K562 (cell line): ENCODE results near the gene THBS2. TPM values are rescaled to one million over a fixed set of nuclear protein-coding genes. Genes with fewer than 3 reads are reported as not detected.

Experiments
- ATAC-seq: fragments of 200-7000 bp; cut with Tn5 transposase; 3 replicates; pipeline ENCODE4 v1.9.1; 2020; ENCODE audit warnings: moderate library complexity
- BruUV-seq: library from RNA; stranded (reverse); fragments of 400-500 nt; replicated peaks from 2 replicates; lab custom pipeline; 2021; lab: Mats Ljungman, UMichigan
- CTCF ChIA-PET: fragments of 300-600 bp; formaldehyde crosslinking; extraction: SDS; loops from one replicate; lab custom pipeline; 2021; ENCODE audit warnings: low intra/inter-chr PET ratio; lab: Yijun Ruan, JAX
- POLR2A ChIA-PET: fragments of 300-600, 350-650 bp; sonication (Branson Sonifier 250); formaldehyde crosslinking; extraction: SDS; loops from one replicate; lab custom pipeline; 2021; ENCODE audit warnings: antibody characterized with exemption, inconsistent platforms; lab: Yijun Ruan, JAX
- DNase-seq, 4 experiments: peaks; one replicate each; pipeline versions ENCODE4 v3.0.0 to v3.0.0-alpha.2; 2011 to 2018; ENCODE audit warnings: low spot score in 3 of 4, mixed read lengths in 3 of 4; ENCODE audit errors: extremely low read depth in 1 of 4
- FAIRE-seq: peaks from 2 replicates; lab custom pipeline; 2011; peaks lifted over from hg19 to GRCh38; lab: Jason Lieb, UNC
- H2AFZ ChIP-seq: 2 replicates; pipeline ENCODE4 v1.6.0; 2011; ENCODE audit warnings: low read depth, low read length, control low read depth, inconsistent platforms
- H3K27ac ChIP-seq: fragments of 200-600 bp; 3 replicates; pipeline ENCODE4 v1.8.0; 2011; ENCODE audit warnings: low read depth, mild to moderate bottlenecking, control low read depth, inconsistent platforms, low read length, moderate library complexity, mixed read lengths; ENCODE audit errors: extremely low read depth
- H3K27me3 ChIP-seq, 2 experiments: fragments of 300-600 bp in 1 of 2; 2 replicates in 1 of 2; 3 replicates in 1 of 2; pipeline versions ENCODE4 v1.6.0 to v1.8.0; 2011; ENCODE audit warnings: inconsistent platforms in 2 of 2, low read length in 2 of 2, mild to moderate bottlenecking in 1 of 2, mixed read lengths in 1 of 2, moderate library complexity in 1 of 2; ENCODE audit not compliant: control insufficient read depth in 2 of 2, insufficient read depth in 2 of 2
- H3K36me3 ChIP-seq: fragments of 300-600 bp; 3 replicates; pipeline ENCODE4 v1.8.0; 2011; ENCODE audit warnings: mild to moderate bottlenecking, low read length, inconsistent platforms; ENCODE audit not compliant: control insufficient read depth, insufficient read depth
- H3K4me1 ChIP-seq, 2 experiments: fragments of 200-600 bp in 1 of 2; replicated peaks in 1 of 2; 2 replicates in 1 of 2; 3 replicates in 1 of 2; pipeline versions ENCODE4 v1.5.1 to v1.8.0; 2011; ENCODE audit warnings: inconsistent platforms in 2 of 2, low read length in 2 of 2, mild to moderate bottlenecking in 1 of 2, mixed read lengths in 1 of 2, moderate library complexity in 1 of 2; ENCODE audit not compliant: control insufficient read depth in 2 of 2, insufficient read depth in 2 of 2
- H3K4me2 ChIP-seq: 2 replicates; pipeline ENCODE4 v1.6.1; 2011; ENCODE audit warnings: low read length, control low read depth, inconsistent platforms, mixed read lengths; ENCODE audit not compliant: insufficient read depth
- H3K4me3 ChIP-seq: fragments of 200-600 bp; sonication (generic), shearing (Covaris generic); 2 replicates; pipeline ENCODE4 v1.5.1; 2016; ENCODE audit warnings: control low read depth, inconsistent platforms
- H3K79me2 ChIP-seq: fragments of 200-600 bp; 3 replicates; pipeline ENCODE4 v1.8.0; 2011; ENCODE audit warnings: low read length, inconsistent platforms; ENCODE audit not compliant: control insufficient read depth, insufficient read depth
- H3K9ac ChIP-seq, 2 experiments: 2 replicates each; pipeline versions ENCODE4 v1.6.0 to v1.6.1; 2011; ENCODE audit warnings: low read depth in 2 of 2, low read length in 2 of 2, control low read depth in 1 of 2, inconsistent platforms in 1 of 2, mild to moderate bottlenecking in 1 of 2, mixed read lengths in 1 of 2; ENCODE audit not compliant: insufficient read depth in 1 of 2
- H3K9me1 ChIP-seq: one replicate; pipeline ENCODE4 v1.6.0; 2011; ENCODE audit warnings: inconsistent platforms, mild to moderate bottlenecking, low read length, moderate library complexity; ENCODE audit not compliant: control insufficient read depth, insufficient read depth
- H3K9me3 ChIP-seq: replicated peaks from 2 replicates; pipeline ENCODE4 v1.5.1; 2011; ENCODE audit warnings: low read depth, low read length, inconsistent platforms; ENCODE audit not compliant: control insufficient read depth, insufficient read depth
- H4K20me1 ChIP-seq: replicated peaks from 2 replicates; pipeline ENCODE4 v1.6.1; 2011; ENCODE audit warnings: low read length, inconsistent platforms, mixed read lengths; ENCODE audit not compliant: control insufficient read depth, insufficient read depth
- CHD2 ChIP-seq: IDR thresholded peaks from 2 replicates; pipeline ENCODE4 v1.6.1; 2011; ENCODE audit warnings: low read depth, low read length
- IRF2 ChIP-seq: sonication (generic); formaldehyde crosslinking; IDR thresholded peaks from 2 replicates; pipeline ENCODE4 v1.8.1; 2022; ENCODE audit warnings: mild to moderate bottlenecking, missing genetic modification reagents
- MAZ ChIP-seq, 2 experiments: fragments of 450-650 bp in 1 of 2; sonication (generic) in 1 of 2; formaldehyde crosslinking; IDR thresholded peaks in 1 of 2; conservative IDR thresholded peaks in 1 of 2; 2 replicates each; pipeline versions ENCODE4 v1.4.0 to v1.5.0; 2020; ENCODE audit warnings: mild to moderate bottlenecking in 1 of 2, missing genetic modification reagents in 1 of 2
- MIER1 ChIP-seq: fragments of 450-650 bp; IDR thresholded peaks from 2 replicates; pipeline ENCODE4 v1.6.1; 2016; ENCODE audit warnings: antibody characterized with exemption, mild to moderate bottlenecking, low read depth
- PHF8 ChIP-seq: fragments of 200-600 bp; sonication (generic); IDR thresholded peaks from 2 replicates; pipeline ENCODE4 v1.6.1; 2012; ENCODE audit warnings: mixed run types, mild to moderate bottlenecking, inconsistent platforms, low read length, moderate library complexity, borderline replicate concordance
- ZNF140 ChIP-seq: fragments of 250-450 bp; sonication (Bioruptor Pico); IDR thresholded peaks from 2 replicates; pipeline ENCODE4 v1.8.0; 2021; ENCODE audit warnings: moderate library complexity, mild to moderate bottlenecking, inconsistent platforms
- ZNF41 ChIP-seq: fragments of 250-450 bp; sonication (Bioruptor Pico); conservative IDR thresholded peaks from 2 replicates; pipeline ENCODE4 v1.4.0; 2020; ENCODE audit warnings: mild to moderate bottlenecking
- WGBS: fragments of 100-300 bp; shearing (Covaris generic); methylation state at CpG from one replicate; pipeline ENCODE4 v1.1.6; 2016; ENCODE audit warnings: low coverage, mixed read lengths; ENCODE audit not compliant: insufficient coverage; ENCODE audit errors: missing lambda C conversion rate; 5-methylcytosine and 5-hydroxymethylcytosine counted together
- in situ Hi-C: fragments of 300-500 bp; cut with MboI; formaldehyde crosslinking; loops from 4 replicates; pipeline ENCODE4 v1.15.0; 2018; ENCODE audit warnings: inconsistent platforms, mixed read lengths
- intact Hi-C: fragments of 100-400 bp; cut with micrococcal nuclease; formaldehyde crosslinking; loops from 2 replicates; pipeline ENCODE4 v1.14.2; 2022
- polyA plus RNA-seq, 8 experiments: library from polyadenylated mRNA; depleted of rRNA in 4 of 8; stranded (reverse) in 5 of 8; unstranded in 3 of 8; fragments of >200 nt; fragmentation: Nextera tagmentation in 2 of 8; fragmentation: Illumina TruSeq in 1 of 8; extraction: Ambion mirVana in 2 of 8; extraction: Trizol in 1 of 8; gene quantifications; 2 replicates each; pipeline versions ENCODE4 v1.2.1 to v1.2.3, GENCODE V29; 2011 to 2014; ENCODE audit warnings: inconsistent platforms in 1 of 8, missing spikeins in 1 of 8
- total RNA-seq, 7 experiments: library from RNA; depleted of rRNA in 6 of 7; stranded (reverse); fragments of >200 nt in 6 of 7; fragmentation: Illumina TruSeq in 2 of 7; extraction: Trizol in 2 of 7; gene quantifications; 2 replicates each; pipeline versions ENCODE4 v1.2.1 to v1.2.3, GENCODE V29; 2011 to 2021; ENCODE audit warnings: low replicate concordance in 1 of 7

THBS2 gene
- total and polyA plus RNA-seq, 9 of the 15 experiments (the other 6 are each of a cell fraction or from before 2014, with no cell fraction given): 0.03 to 0.11 (median 0.03) TPM; not detected in 6

DNA sequence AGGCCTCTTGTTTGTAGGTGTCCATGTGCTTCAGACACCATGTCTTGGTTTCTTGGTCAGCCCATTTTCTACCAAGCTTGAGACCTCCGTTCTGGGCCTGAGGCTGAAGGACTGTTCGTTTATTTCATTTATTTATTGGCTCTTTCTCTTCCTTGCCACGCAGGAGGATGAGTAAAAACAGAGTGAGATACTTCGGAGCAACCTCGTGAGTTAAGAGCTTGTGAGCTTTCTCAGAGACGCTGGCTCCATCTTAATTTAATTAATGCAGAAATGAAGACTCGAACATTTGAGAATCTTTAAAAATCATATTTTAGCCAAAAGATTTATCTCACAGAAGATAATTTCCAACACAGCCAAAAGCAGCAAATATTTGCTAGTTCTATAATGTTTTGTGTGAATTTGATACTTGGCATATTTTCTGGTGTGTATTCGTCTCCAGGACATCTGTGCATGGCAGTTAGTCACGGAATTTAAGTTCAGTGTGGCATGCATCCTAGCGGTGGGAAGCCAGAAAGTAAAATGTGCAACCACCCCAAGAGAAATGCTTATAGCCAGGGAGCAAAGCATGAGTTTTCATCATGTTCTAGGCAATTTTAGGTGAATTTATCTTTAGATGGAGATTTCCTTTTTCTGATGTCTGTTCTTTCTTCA, 76.0 kb downstream of the THBS2 start:
- in situ Hi-C loops (no loop called here), intact Hi-C loops (no loop called here)
- no peak for TF ChIP-seq PHF8
- no peak for TF ChIP-seq ZNF41 (CRISPR knock-in tag)
- no peak for TF ChIP-seq IRF2 (CRISPR knock-in tag)
- TF ChIP-seq MAZ (CRISPR knock-in tag; conservative IDR thresholded peaks at IDR 0.05 in 1 of 2, IDR thresholded peaks at IDR 0.05 in 1 of 2): no peak
- no peak for TF ChIP-seq MIER1
- no peak for TF ChIP-seq ZNF140 (CRISPR knock-in tag)
- TF ChIP-seq CHD2: no peak
- Histone ChIP-seq H3K4me3 (no peak overlapping the region), H2AFZ (no peak overlapping the region), H3K79me2 (no peaks in the 10 kb centered on the region), H3K9ac (no peak overlapping the region), H3K4me1 (peaks cover 0 to 2% of the 10 kb centered on the region in 2 experiments; a peak in 1 of 5 replicates), H3K27ac (no peak overlapping the region), H3K9me1 (no peaks in the 10 kb centered on the region), H3K4me2 (no peak overlapping the region), H3K27me3 (peaks cover 11 to 27% of the 10 kb centered on the region in 2 experiments), H3K36me3 (no peaks in the 10 kb centered on the region), H3K9me3 (no peaks in the 10 kb centered on the region), H4K20me1 (no peaks in the 10 kb centered on the region)
- DNase-seq (no peak), FAIRE-seq (no peak), ATAC-seq (no peak)
- CTCF ChIA-PET: no interaction called here
- POLR2A ChIA-PET: interaction anchor here (1.0 kb wide), 1 partner anchor 38 kb away, joined by 3 read pairs; no protein-coding TSS in a partner anchor
- BruUV-seq: no TSS peak
- WGBS: 2% methylated on average over 10 of the region's 10 CpGs
